Activated CD4-positive, CD25-positive, alpha-beta regulatory T cell treated with anti-CD3 and anti-CD28 coated beads, Interleukin-2, amount 50 U/mL, for 72 hours (primary cell): ENCODE data around the gene KMT2A.
"Not testable (repeated sequence)": the region's sequence is repeated elsewhere in the genome, so short reads cannot be mapped to it uniquely, and the experiment has no call there.

Experiments
- DNase-seq: peaks from one replicate; pipeline ENCODE4 v3.0.0; 2021

The KMT2A gene

GRCh38 chr11:118435893-118436624 is at the start of gene KMT2A:
KMT2A (plus strand) TSS chr11:118436492; CDS start chr11:118436513, 21 bp downstream.
- peak; percentile 92 for DNase-seq

GRCh38 chr11:118396097-118396501 is 40.2 kb upstream of the KMT2A start:
- DNase-seq: no peak

GRCh38 chr11:118397448-118397847 is 38.8 kb upstream of the KMT2A start:
- DNase-seq: no peak

- DNase-seq: no peak
Measured at GRCh38 chr11:118398791-118399559, 37.3 kb upstream of the KMT2A start.

- DNase-seq: peak; percentile 88
Measured at GRCh38 chr11:118401151-118401879, 35.0 kb upstream of the KMT2A start, which contains the start of gene ATP5MG. ATP5MG (plus strand) TSS chr11:118401606; CDS start chr11:118401666, 60 bp downstream.

- no peak for DNase-seq
Measured at GRCh38 chr11:118401880-118402590, 34.3 kb upstream of the KMT2A start.

GRCh38 chr11:118402594-118402993 is 33.7 kb upstream of the KMT2A start:
- not testable (repeated sequence) for DNase-seq

GRCh38 chr11:118406599-118407166 is 29.6 kb upstream of the KMT2A start:
- no peak for DNase-seq

- DNase-seq: no peak
Measured at GRCh38 chr11:118410055-118410745, 26.1 kb upstream of the KMT2A start.

GRCh38 chr11:118411530-118411929 is 24.8 kb upstream of the KMT2A start:
- DNase-seq: no peak

GRCh38 chr11:118412921-118413320 is 23.4 kb upstream of the KMT2A start:
- DNase-seq: no peak

- no peak for DNase-seq
Measured at GRCh38 chr11:118415062-118415738, 21.1 kb upstream of the KMT2A start.

GRCh38 chr11:118415739-118416068 is 20.6 kb upstream of the KMT2A start:
- no peak for DNase-seq

GRCh38 chr11:118416900-118417299 is 19.4 kb upstream of the KMT2A start:
- DNase-seq: not testable (repeated sequence)

- no peak for DNase-seq
Measured at GRCh38 chr11:118417801-118418200, 18.5 kb upstream of the KMT2A start.

GRCh38 chr11:118418766-118419165 is 17.5 kb upstream of the KMT2A start:
- DNase-seq: no peak

- DNase-seq: no peak
Measured at GRCh38 chr11:118427707-118428106, 8.6 kb upstream of the KMT2A start.

- no peak for DNase-seq
Measured at GRCh38 chr11:118430956-118431355, 5.3 kb upstream of the KMT2A start.

GRCh38 chr11:118434123-118434552 is 2.2 kb upstream of the KMT2A start:
- no peak for DNase-seq

GRCh38 chr11:118434553-118435289 is 1.6 kb upstream of the KMT2A start:
- peak; percentile 43 for DNase-seq
